Trophoblast cell (in vitro differentiated cells and primary cell): ENCODE results near the gene UIMC1.
A peak's percentile ranks its signal among the peaks of the same experiment; 100 is the strongest.

ENCODE experiments used
- DNase-seq, 2 donors: peaks; one replicate each; pipeline ENCODE4 v3.0.0-alpha.2; 2016
- H2AFZ ChIP-seq: 2 replicates; pipeline ENCODE4 v1.6.1; 2013; ENCODE audit warnings: low read length, moderate library complexity, mild to moderate bottlenecking; ENCODE audit not compliant: insufficient read depth, poor library complexity
- H2AK5ac ChIP-seq: 2 replicates; pipeline ENCODE4 v1.6.1; 2013; ENCODE audit warnings: mild to moderate bottlenecking, low read length
- H2BK120ac ChIP-seq: 2 replicates; pipeline ENCODE4 v1.6.1; 2013; ENCODE audit warnings: low read length, mild to moderate bottlenecking, moderate library complexity; ENCODE audit not compliant: insufficient read depth, poor library complexity
- H2BK12ac ChIP-seq: 2 replicates; pipeline ENCODE4 v1.6.1; 2013; ENCODE audit warnings: mild to moderate bottlenecking, low read length, moderate library complexity
- H2BK5ac ChIP-seq: 2 replicates; pipeline ENCODE4 v1.6.1; 2013; ENCODE audit warnings: low read length, low read depth, moderate library complexity, mild to moderate bottlenecking; ENCODE audit not compliant: poor library complexity
- H3K14ac ChIP-seq: 2 replicates; pipeline ENCODE4 v1.6.1; 2013; ENCODE audit warnings: mild to moderate bottlenecking, low read length
- H3K18ac ChIP-seq: 2 replicates; pipeline ENCODE4 v1.6.1; 2013; ENCODE audit warnings: mild to moderate bottlenecking, low read length
- H3K23ac ChIP-seq: 2 replicates; pipeline ENCODE4 v1.6.1; 2013; ENCODE audit warnings: low read length
- H3K27ac ChIP-seq: 2 replicates; pipeline ENCODE4 v1.5.1; 2013; ENCODE audit warnings: low read depth, mild to moderate bottlenecking, inconsistent platforms, low read length, moderate library complexity
- H3K27me3 ChIP-seq: 2 replicates; pipeline ENCODE4 v1.6.1; 2013; ENCODE audit warnings: inconsistent platforms, mild to moderate bottlenecking, low read length, moderate library complexity; ENCODE audit not compliant: insufficient read depth
- H3K36me3 ChIP-seq, 2 experiments: 1 replicate in 1 of 2; 2 replicates in 1 of 2; pipeline ENCODE4 v1.6.1; 2013; ENCODE audit warnings: low read length in 2 of 2, mild to moderate bottlenecking in 2 of 2, moderate library complexity in 1 of 2; ENCODE audit not compliant: insufficient read depth in 2 of 2, control insufficient read depth in 1 of 2
- H3K4ac ChIP-seq: 2 replicates; pipeline ENCODE4 v1.6.1; 2013; ENCODE audit warnings: low read depth, mild to moderate bottlenecking, low read length, moderate library complexity
- H3K4me1 ChIP-seq, 2 experiments: 1 replicate in 1 of 2; 2 replicates in 1 of 2; pipeline ENCODE4 v1.6.1; 2013; ENCODE audit warnings: low read length in 2 of 2, mild to moderate bottlenecking in 2 of 2, moderate library complexity in 1 of 2; ENCODE audit not compliant: insufficient read depth in 2 of 2, control insufficient read depth in 1 of 2
- H3K4me2 ChIP-seq: 2 replicates; pipeline ENCODE4 v1.6.1; 2013; ENCODE audit warnings: inconsistent platforms, mild to moderate bottlenecking, low read length, moderate library complexity
- H3K4me3 ChIP-seq: 2 replicates; pipeline ENCODE4 v1.5.1; 2013; ENCODE audit warnings: mild to moderate bottlenecking, low read depth, low read length, inconsistent platforms
- H3K79me1 ChIP-seq: one replicate; pipeline ENCODE4 v1.6.1; 2013; ENCODE audit warnings: low read length
- H3K79me2 ChIP-seq: 2 replicates; pipeline ENCODE4 v1.6.1; 2013; ENCODE audit warnings: low read length, mild to moderate bottlenecking; ENCODE audit not compliant: control insufficient read depth, insufficient read depth, poor library complexity
- H3K9ac ChIP-seq: 2 replicates; pipeline ENCODE4 v1.6.1; 2013; ENCODE audit warnings: mild to moderate bottlenecking, low read length
- H3K9me3 ChIP-seq: 2 replicates; pipeline ENCODE4 v1.6.1; 2013; ENCODE audit warnings: low read depth, mild to moderate bottlenecking, control low read depth, inconsistent platforms, low read length; ENCODE audit not compliant: insufficient read depth
- H4K12ac ChIP-seq: 2 replicates; pipeline ENCODE4 v1.6.1; 2013; ENCODE audit warnings: low read depth, mild to moderate bottlenecking, low read length, moderate library complexity
- H4K8ac ChIP-seq: 2 replicates; pipeline ENCODE4 v1.6.1; 2013; ENCODE audit warnings: low read depth, mild to moderate bottlenecking, low read length, moderate library complexity
- H4K91ac ChIP-seq: one replicate; pipeline ENCODE4 v1.6.1; 2013; ENCODE audit warnings: low read depth, mild to moderate bottlenecking, low read length, moderate library complexity
- WGBS: extraction: QIAGEN DNeasy Blood & Tissue Kit; methylation state at CpG from one replicate; pipeline ENCODE4 v1.1.7; 2013; ENCODE audit warnings: missing lambda C conversion rate; ENCODE audit not compliant: insufficient read length, insufficient coverage; ENCODE audit errors: extremely low coverage; 5-methylcytosine and 5-hydroxymethylcytosine counted together

The UIMC1 gene

GRCh38 chr5:176996780-176997179 is 9.8 kb downstream of the UIMC1 start:
- Histone ChIP-seq H3K14ac (no peak overlapping the region), H3K27me3 (no peaks in the 10 kb centered on the region), H3K79me2 (peaks cover 2% of the 10 kb centered on the region), H2AFZ (no peak overlapping the region), H3K4me3 (no peak overlapping the region), H3K4me1 (no peaks in the 10 kb centered on the region), H2BK5ac (no peak overlapping the region), H3K23ac (no peak overlapping the region), H3K79me1 (no peaks in the 10 kb centered on the region), H4K91ac (no peak overlapping the region), H2BK120ac (no peak overlapping the region), H2AK5ac (no peak overlapping the region), H4K12ac (no peak overlapping the region), H3K9me3 (no peaks in the 10 kb centered on the region), H4K8ac (no peak overlapping the region), H3K18ac (no peak overlapping the region), H3K36me3 (peaks cover 0 to 2% of the 10 kb centered on the region in 2 experiments), H3K4me2 (no peak overlapping the region), H3K27ac (no peak overlapping the region), H3K9ac (no peak overlapping the region), H2BK12ac (no peak overlapping the region), H3K4ac (no peak overlapping the region)
- DNase-seq: no peak
- no CpG with 5 or more reads among the region's 5 CpGs for WGBS

- no peak overlapping the region for H4K12ac ChIP-seq
- H2AK5ac ChIP-seq: no peak overlapping the region
- no peak overlapping the region for H2BK120ac ChIP-seq
- no peak overlapping the region for H4K8ac ChIP-seq
- peaks cover 2% of the 10 kb centered on the region for H3K79me2 ChIP-seq
- DNase-seq: peak in 1 of 2 donors; percentile 64
- no peak overlapping the region for H3K18ac ChIP-seq
- no peak overlapping the region for H3K4me3 ChIP-seq
- H3K23ac ChIP-seq: no peak overlapping the region
- H4K91ac ChIP-seq: no peak overlapping the region
- peaks cover 0 to 2% of the 10 kb centered on the region in 2 experiments for H3K36me3 ChIP-seq
- H2AFZ ChIP-seq: no peak overlapping the region
- no peaks in the 10 kb centered on the region for H3K79me1 ChIP-seq
- H3K4me2 ChIP-seq: no peak overlapping the region
- H3K27me3 ChIP-seq: no peaks in the 10 kb centered on the region
- no peak overlapping the region for H3K9ac ChIP-seq
- H3K14ac ChIP-seq: no peak overlapping the region
- H3K9me3 ChIP-seq: no peaks in the 10 kb centered on the region
- H3K4ac ChIP-seq: no peak overlapping the region
- WGBS: no CpG with 5 or more reads among the region's 4 CpGs
- no peak overlapping the region for H2BK12ac ChIP-seq
- no peak overlapping the region for H2BK5ac ChIP-seq
- H3K27ac ChIP-seq: no peak overlapping the region
- H3K4me1 ChIP-seq: no peaks in the 10 kb centered on the region
Observed at GRCh38 chr5:176995896-176996767, 10.4 kb downstream of the UIMC1 start.

- no peak overlapping the region for H2BK12ac ChIP-seq
- H3K79me2 ChIP-seq: peaks cover 2% of the 10 kb centered on the region
- peak overlapping the region; percentile 22 for H2BK120ac ChIP-seq
- H3K18ac ChIP-seq: no peak overlapping the region
- H4K12ac ChIP-seq: no peak overlapping the region
- H3K79me1 ChIP-seq: no peaks in the 10 kb centered on the region
- H3K14ac ChIP-seq: no peak overlapping the region
- no peaks in the 10 kb centered on the region for H3K9me3 ChIP-seq
- no peaks in the 10 kb centered on the region for H3K4me1 ChIP-seq
- H3K36me3 ChIP-seq: peaks cover 0 to 2% of the 10 kb centered on the region in 2 experiments
- no peak overlapping the region for H3K4me3 ChIP-seq
- H3K23ac ChIP-seq: no peak overlapping the region
- H2BK5ac ChIP-seq: no peak overlapping the region
- H2AK5ac ChIP-seq: no peak overlapping the region
- H4K91ac ChIP-seq: no peak overlapping the region
- no peak overlapping the region for H3K4me2 ChIP-seq
- H3K9ac ChIP-seq: no peak overlapping the region
- H4K8ac ChIP-seq: no peak overlapping the region
- WGBS: no CpG with 5 or more reads among the region's 3 CpGs
- no peaks in the 10 kb centered on the region for H3K27me3 ChIP-seq
- peak overlapping the region; percentile 62 for H3K4ac ChIP-seq
- no peak overlapping the region for H2AFZ ChIP-seq
- H3K27ac ChIP-seq: no peak overlapping the region
- DNase-seq: no peak
Observed at GRCh38 chr5:176995122-176995490, 11.5 kb downstream of the UIMC1 start.

GRCh38 chr5:176994460-176995121 is 12.0 kb downstream of the UIMC1 start:
- Histone ChIP-seq H3K27ac (no peak overlapping the region), H2BK5ac (no peak overlapping the region), H3K4me3 (no peak overlapping the region), H3K9ac (no peak overlapping the region), H3K27me3 (no peaks in the 10 kb centered on the region), H3K14ac (no peak overlapping the region), H3K23ac (no peak overlapping the region), H3K4me1 (no peaks in the 10 kb centered on the region), H3K79me1 (no peaks in the 10 kb centered on the region), H4K8ac (no peak overlapping the region), H3K18ac (no peak overlapping the region), H3K36me3 (peaks cover 0 to 2% of the 10 kb centered on the region in 2 experiments), H3K9me3 (no peaks in the 10 kb centered on the region), H3K4me2 (no peak overlapping the region), H2BK12ac (no peak overlapping the region), H4K12ac (no peak overlapping the region), H4K91ac (no peak overlapping the region), H3K4ac (no peak overlapping the region), H2AK5ac (no peak overlapping the region), H3K79me2 (peaks cover 2% of the 10 kb centered on the region), H2BK120ac (no peak overlapping the region), H2AFZ (no peak overlapping the region)
- WGBS: no CpG with 5 or more reads among the region's 7 CpGs
- DNase-seq: peak; percentile 97
